Adrenal gland (tissue), 5 donors: ENCODE measurements around the gene PRAMEF15.
"Not testable (repeated sequence)": the region's sequence is repeated elsewhere in the genome, so short reads cannot be mapped to it uniquely, and the experiment has no call there.

Experiments
- CTCF ChIP-seq, 6 experiments: fragments of 450-650 bp in 4 of 6; fragments of 200-600 bp in 2 of 6; sonication (generic) in 1 of 6; IDR thresholded peaks; 1 replicate in 5 of 6; 2 replicates in 1 of 6; pipeline versions ENCODE4 v1.5.1 to v1.8.0; 2016 to 2021; ENCODE audit warnings: antibody characterized with exemption in 6 of 6, mild to moderate bottlenecking in 2 of 6, moderate library complexity in 1 of 6
- POLR2A ChIP-seq, 2 donors: fragments of 450-650 bp; IDR thresholded peaks; one replicate each; pipeline ENCODE4 v1.6.1; 2017; ENCODE audit warnings: antibody characterized with exemption in 2 of 2, mild to moderate bottlenecking in 2 of 2, moderate library complexity in 1 of 2
- donor health status: DM: no; HTN: no; CAD: no.

GRCh38 chr1:13279617-13280016 is 35.8 kb upstream of the PRAMEF15 start:
- not testable (repeated sequence) for TF ChIP-seq CTCF, POLR2A (IDR thresholded peaks at IDR 0.05)
